GM12878 (cell line): Measurements from ENCODE around the gene PUDP. TPM values are rescaled to one million over a fixed set of nuclear protein-coding genes. Genes with fewer than 3 reads are reported as not detected.

ENCODE experiments used
- ATAC-seq: fragments of 200-7000 bp; cut with Tn5 transposase; 3 replicates; pipeline ENCODE4 v1.9.1; 2020; ENCODE audit warnings: mild to moderate bottlenecking, moderate library complexity
- BruUV-seq: library from RNA; stranded (reverse); fragments of 400-500 nt; replicated peaks from 2 replicates; lab custom pipeline; 2021; lab: Mats Ljungman, UMichigan
- CTCF ChIA-PET: fragments of 300-600 bp; sonication (Branson Sonifier 250); formaldehyde crosslinking; extraction: SDS; loops from one replicate; lab custom pipeline; 2021; ENCODE audit warnings: inconsistent platforms; lab: Yijun Ruan, JAX
- POLR2A ChIA-PET: fragments of 350-600 bp; formaldehyde crosslinking; extraction: SDS; loops from one replicate; lab custom pipeline; 2021; ENCODE audit warnings: inconsistent platforms; lab: Charles Lee
- RAD21 ChIA-PET: fragments of 300-600 bp; sonication (Branson Sonifier 250); formaldehyde crosslinking; loops from one replicate; lab custom pipeline; 2023; ENCODE audit warnings: antibody characterized with exemption; ENCODE audit not compliant: unreplicated experiment; lab: Charles Lee
- SMC1A ChIA-PET: fragments of 300-600 bp; sonication (Branson Sonifier 250); formaldehyde crosslinking; loops from one replicate; lab custom pipeline; 2023; ENCODE audit not compliant: unreplicated experiment, uncharacterized antibody; lab: Charles Lee
- DNase-seq: peaks from one replicate; pipeline ENCODE4 v3.0.0-alpha.2; 2011; ENCODE audit warnings: low read depth, low spot score
- FAIRE-seq: peaks from 3 replicates; lab custom pipeline; 2011; peaks lifted over from hg19 to GRCh38; lab: Jason Lieb, UNC
- H2AFZ ChIP-seq: 2 replicates; pipeline ENCODE4 v1.6.0; 2011; ENCODE audit warnings: low read depth, low read length, control low read depth; ENCODE audit not compliant: control insufficient read depth
- H3K27ac ChIP-seq: 2 replicates; pipeline ENCODE4 v1.5.1; 2011; ENCODE audit warnings: control low read depth; ENCODE audit not compliant: control insufficient read depth, insufficient read depth
- H3K27me3 ChIP-seq, 2 experiments: replicated peaks in 1 of 2; 2 replicates each; pipeline versions ENCODE4 v1.6.0 to v1.6.1; 2011; ENCODE audit warnings: low read length in 1 of 2; ENCODE audit not compliant: control insufficient read depth in 2 of 2, insufficient read depth in 2 of 2
- H3K36me3 ChIP-seq, 2 experiments: 2 replicates each; pipeline ENCODE4 v1.5.1; 2011; ENCODE audit warnings: low read length in 1 of 2; ENCODE audit not compliant: control insufficient read depth in 2 of 2, insufficient read depth in 2 of 2
- H3K4me1 ChIP-seq: 2 replicates; pipeline ENCODE4 v1.6.1; 2011; ENCODE audit warnings: mild to moderate bottlenecking, low read length, moderate library complexity, mixed read lengths; ENCODE audit not compliant: control insufficient read depth, insufficient read depth
- H3K4me2 ChIP-seq: 2 replicates; pipeline ENCODE4 v1.6.0; 2011; ENCODE audit warnings: control low read depth; ENCODE audit not compliant: control insufficient read depth, insufficient read depth
- H3K4me3 ChIP-seq: fragments of 200-600 bp; sonication (generic); 2 replicates; pipeline ENCODE4 v1.5.1; 2016
- H3K79me2 ChIP-seq: 2 replicates; pipeline ENCODE4 v1.6.0; 2011; ENCODE audit warnings: low read length; ENCODE audit not compliant: control insufficient read depth, insufficient read depth
- H3K9ac ChIP-seq: 2 replicates; pipeline ENCODE4 v1.8.0; 2011; ENCODE audit warnings: low read length, control low read depth, mixed read lengths; ENCODE audit not compliant: control insufficient read depth, insufficient read depth
- H3K9me3 ChIP-seq: replicated peaks from 3 replicates; pipeline ENCODE4 v1.5.1; 2011; ENCODE audit warnings: mild to moderate bottlenecking, low read length; ENCODE audit not compliant: control insufficient read depth, insufficient read depth
- H4K20me1 ChIP-seq: 2 replicates; pipeline ENCODE4 v1.6.0; 2011; ENCODE audit not compliant: control insufficient read depth, insufficient read depth
- BCL11A ChIP-seq: IDR thresholded peaks from 2 replicates; pipeline ENCODE4 v1.6.1; 2011; ENCODE audit warnings: low read depth, low read length
- CBX3 ChIP-seq: fragments of 200-600 bp; sonication (generic); IDR thresholded peaks from 2 replicates; pipeline ENCODE4 v1.6.1; 2016; ENCODE audit warnings: low read depth, borderline replicate concordance
- CHD2 ChIP-seq: IDR thresholded peaks from 2 replicates; pipeline ENCODE4 v1.6.1; 2011; ENCODE audit warnings: low read depth, low read length, improper control_type of control experiment, borderline replicate concordance
- E2F4 ChIP-seq: IDR thresholded peaks from 2 replicates; pipeline ENCODE4 v1.6.1; 2012; ENCODE audit warnings: low read depth, low read length, improper control_type of control experiment
- EP300 ChIP-seq, 2 experiments: fragments of 150-350 bp in 1 of 2; IDR thresholded peaks; 2 replicates each; pipeline ENCODE4 v1.6.1; 2011 to 2012; ENCODE audit warnings: low read depth in 2 of 2, low read length in 2 of 2, borderline replicate concordance in 1 of 2, improper control_type of control experiment in 1 of 2, inconsistent platforms in 1 of 2; ENCODE audit not compliant: control insufficient read depth in 1 of 2
- GABPA ChIP-seq: IDR thresholded peaks from 2 replicates; pipeline ENCODE4 v1.6.1; 2014; ENCODE audit warnings: antibody characterized with exemption, low read depth, mild to moderate bottlenecking, inconsistent platforms
- HDAC2 ChIP-seq: fragments of 200-600 bp; sonication (generic); IDR thresholded peaks from 2 replicates; pipeline ENCODE4 v1.6.1; 2017
- JUND ChIP-seq: IDR thresholded peaks from 2 replicates; pipeline ENCODE4 v1.6.1; 2012; ENCODE audit warnings: low read depth, mild to moderate bottlenecking, low read length, improper control_type of control experiment, moderate library complexity
- KLF5 ChIP-seq: fragments of 450-650 bp; IDR thresholded peaks from 2 replicates; pipeline ENCODE4 v1.6.1; 2014; ENCODE audit warnings: mild to moderate bottlenecking; ENCODE audit not compliant: partially characterized antibody
- MEF2A ChIP-seq: IDR thresholded peaks from 2 replicates; pipeline ENCODE4 v1.6.1; 2011; ENCODE audit warnings: low read depth, mild to moderate bottlenecking, low read length, moderate library complexity; ENCODE audit not compliant: insufficient read depth
- MTA2 ChIP-seq: fragments of 450-650 bp; IDR thresholded peaks from 2 replicates; pipeline ENCODE4 v1.6.1; 2016; ENCODE audit warnings: low read depth, mild to moderate bottlenecking, moderate library complexity
- SIX5 ChIP-seq: IDR thresholded peaks from 2 replicates; pipeline ENCODE4 v1.6.1; 2011; ENCODE audit warnings: mild to moderate bottlenecking, low read depth, low read length, moderate library complexity; ENCODE audit not compliant: severe bottlenecking
- WGBS: methylation state at CpG from one replicate; pipeline ENCODE4 v1.1.6; 2016; ENCODE audit warnings: low lambda C conversion rate; ENCODE audit not compliant: insufficient replicate concordance, insufficient coverage; ENCODE audit errors: missing lambda C conversion rate; 5-methylcytosine and 5-hydroxymethylcytosine counted together
- in situ Hi-C: fragments of 300-500 bp; cut with MboI; formaldehyde crosslinking; loops from 9 replicates; pipeline ENCODE4 v1.14.3; 2018; ENCODE audit warnings: mixed read lengths
- intact Hi-C: fragments of 100-400 bp; cut with micrococcal nuclease; formaldehyde crosslinking; loops from one replicate; pipeline ENCODE4 v1.14.2; 2022; ENCODE audit not compliant: unreplicated experiment
- polyA plus RNA-seq, 11 experiments: library from polyadenylated mRNA; depleted of rRNA in 4 of 11; unstranded in 6 of 11; stranded (reverse) in 5 of 11; fragments of >200 nt; fragmentation: Nextera tagmentation in 4 of 11; fragmentation: Illumina TruSeq in 1 of 11; extraction: Ambion mirVana in 4 of 11; extraction: Trizol in 1 of 11; gene quantifications; 1 replicate in 1 of 11; 2 replicates in 10 of 11; pipeline versions ENCODE4 v1.2.1 to v1.2.3, GENCODE V29; 2011 to 2016; ENCODE audit warnings: inconsistent platforms in 2 of 11, missing spikeins in 2 of 11, low read depth in 1 of 11
- total RNA-seq, 4 experiments: library from RNA; depleted of rRNA in 3 of 4; stranded (reverse); fragments of >200 nt in 3 of 4; fragmentation: Illumina TruSeq in 1 of 4; extraction: Trizol in 1 of 4; gene quantifications; 2 replicates each; pipeline versions ENCODE4 v1.2.1 to v1.2.3, GENCODE V29; 2013 to 2021
- TF ChIP-seq, protein P1 (sequence below): fragments of 450-650 bp; IDR thresholded peaks from 2 replicates; pipeline ENCODE4 v1.6.1; 2016; ENCODE audit warnings: mild to moderate bottlenecking
- TF ChIP-seq, protein P2 (sequence below): fragments of 450-650 bp; formaldehyde crosslinking; IDR thresholded peaks from 2 replicates; pipeline ENCODE4 v1.5.0; 2022; ENCODE audit warnings: mild to moderate bottlenecking, missing genetic modification characterization

Gene PUDP
- total and polyA plus RNA-seq, 10 of the 15 experiments (the other 5 are each of a cell fraction or from before 2014, with no cell fraction given): 30.8 to 83.5 (median 61.7) TPM

DNA sequence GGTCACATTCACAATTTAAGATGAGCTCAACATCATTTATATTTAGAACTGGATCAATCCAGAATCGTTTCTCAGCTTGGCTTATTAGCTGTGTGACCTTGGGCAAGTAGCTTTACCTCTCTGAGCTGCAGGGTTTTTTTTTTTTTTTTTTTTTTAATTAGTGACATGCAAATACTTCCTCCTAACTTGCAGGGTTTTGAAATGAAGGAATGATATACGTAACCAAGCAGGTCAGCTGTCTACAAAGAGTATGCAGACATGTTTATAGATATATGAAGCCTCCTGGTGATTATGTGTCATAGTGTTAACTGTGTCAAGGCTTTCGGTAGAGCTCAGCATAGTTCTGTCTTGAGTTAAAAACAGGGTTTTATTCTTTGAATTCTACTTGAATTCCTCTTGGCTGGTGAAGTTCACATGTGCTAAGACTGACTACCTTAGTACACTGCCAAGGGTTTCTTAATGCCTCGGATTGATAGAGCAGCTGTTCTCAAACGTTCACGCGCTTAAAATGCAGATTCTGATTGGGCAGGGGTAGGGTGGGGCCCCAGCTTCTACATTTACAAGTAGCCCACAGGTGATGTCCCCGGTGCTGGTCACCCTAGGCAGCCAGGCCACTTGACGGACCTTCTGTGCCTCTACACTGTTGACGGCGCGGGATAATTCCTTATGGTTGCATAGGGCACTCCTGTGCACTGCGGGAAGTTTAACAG, 1.1 kb downstream of the PUDP start:
- peak overlapping the region; percentile 8 for H2AFZ ChIP-seq
- RAD21 ChIA-PET: interaction anchor here (0.6 to 5.8 kb wide), 24 partner anchors 9 to 410 kb away, joined by 3 to 127 read pairs (median 4); no protein-coding TSS in a partner anchor
- POLR2A ChIA-PET: interaction anchor here (0.6 to 4.7 kb wide), 11 partner anchors 8 to 932 kb away, joined by 3 to 117 read pairs (median 6); no protein-coding TSS in a partner anchor
- H4K20me1 ChIP-seq: no peaks in the 10 kb centered on the region
- intact Hi-C loops: loop anchor here (1.0 to 5.0 kb wide), 3 partner anchors 37 to 780 kb away; partner anchors contain the start of gene PNPLA4
- in situ Hi-C loops: no loop called here
- FAIRE-seq (no peak), ATAC-seq (peak; percentile 44), DNase-seq (no peak)
- H3K9ac ChIP-seq: peak overlapping the region; percentile 73
- H3K27me3 ChIP-seq: no peaks in the 10 kb centered on the region
- SMC1A ChIA-PET: interaction anchor here (0.8 to 5.5 kb wide), 22 partner anchors 8 to 408 kb away, joined by 3 to 56 read pairs (median 4); no protein-coding TSS in a partner anchor
- H3K4me3 ChIP-seq: peak overlapping the region; percentile 98
- peaks cover 47% of the 10 kb centered on the region for H3K79me2 ChIP-seq
- H3K4me1 ChIP-seq: peaks cover 15% of the 10 kb centered on the region
- H3K9me3 ChIP-seq: no peaks in the 10 kb centered on the region
- peak overlapping the region; percentile 87 for H3K4me2 ChIP-seq
- WGBS: 6% methylated on average over 13 of the region's 13 CpGs
- no TSS peak for BruUV-seq
- H3K27ac ChIP-seq: peak overlapping the region; percentile 87
- no peaks in the 10 kb centered on the region; a peak in 1 of 4 replicates for H3K36me3 ChIP-seq
- CTCF ChIA-PET: interaction anchor here (0.6 to 3.6 kb wide), 19 partner anchors 10 to 1598 kb away, joined by 3 to 24 read pairs (median 4); no protein-coding TSS in a partner anchor
- TF ChIP-seq HDAC2 (no peak), GABPA (no peak), MEF2A (no peak), E2F4 (no peak), MTA2 (peak; percentile 57; the same call in 1 of the 2 replicates), BCL11A (no peak), EP300 (IDR thresholded peaks at IDR 0.05; ENCODE audit: borderline replicate concordance in 1 of 2, control insufficient read depth in 1 of 2, low read depth in 2 of 2, low read length in 2 of 2) (no peak), KLF5 (no peak), SIX5 (no peak), CHD2 (peak; percentile 24; the same call in 1 of the 2 replicates), JUND (no peak), CBX3 (no peak)
- TF ChIP-seq, protein P1, sequence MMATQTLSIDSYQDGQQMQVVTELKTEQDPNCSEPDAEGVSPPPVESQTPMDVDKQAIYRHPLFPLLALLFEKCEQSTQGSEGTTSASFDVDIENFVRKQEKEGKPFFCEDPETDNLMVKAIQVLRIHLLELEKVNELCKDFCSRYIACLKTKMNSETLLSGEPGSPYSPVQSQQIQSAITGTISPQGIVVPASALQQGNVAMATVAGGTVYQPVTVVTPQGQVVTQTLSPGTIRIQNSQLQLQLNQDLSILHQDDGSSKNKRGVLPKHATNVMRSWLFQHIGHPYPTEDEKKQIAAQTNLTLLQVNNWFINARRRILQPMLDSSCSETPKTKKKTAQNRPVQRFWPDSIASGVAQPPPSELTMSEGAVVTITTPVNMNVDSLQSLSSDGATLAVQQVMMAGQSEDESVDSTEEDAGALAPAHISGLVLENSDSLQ: 0 out of 2 replicates have a peak, but pooled peaks have one; percentile 6
- TF ChIP-seq, protein P2, sequence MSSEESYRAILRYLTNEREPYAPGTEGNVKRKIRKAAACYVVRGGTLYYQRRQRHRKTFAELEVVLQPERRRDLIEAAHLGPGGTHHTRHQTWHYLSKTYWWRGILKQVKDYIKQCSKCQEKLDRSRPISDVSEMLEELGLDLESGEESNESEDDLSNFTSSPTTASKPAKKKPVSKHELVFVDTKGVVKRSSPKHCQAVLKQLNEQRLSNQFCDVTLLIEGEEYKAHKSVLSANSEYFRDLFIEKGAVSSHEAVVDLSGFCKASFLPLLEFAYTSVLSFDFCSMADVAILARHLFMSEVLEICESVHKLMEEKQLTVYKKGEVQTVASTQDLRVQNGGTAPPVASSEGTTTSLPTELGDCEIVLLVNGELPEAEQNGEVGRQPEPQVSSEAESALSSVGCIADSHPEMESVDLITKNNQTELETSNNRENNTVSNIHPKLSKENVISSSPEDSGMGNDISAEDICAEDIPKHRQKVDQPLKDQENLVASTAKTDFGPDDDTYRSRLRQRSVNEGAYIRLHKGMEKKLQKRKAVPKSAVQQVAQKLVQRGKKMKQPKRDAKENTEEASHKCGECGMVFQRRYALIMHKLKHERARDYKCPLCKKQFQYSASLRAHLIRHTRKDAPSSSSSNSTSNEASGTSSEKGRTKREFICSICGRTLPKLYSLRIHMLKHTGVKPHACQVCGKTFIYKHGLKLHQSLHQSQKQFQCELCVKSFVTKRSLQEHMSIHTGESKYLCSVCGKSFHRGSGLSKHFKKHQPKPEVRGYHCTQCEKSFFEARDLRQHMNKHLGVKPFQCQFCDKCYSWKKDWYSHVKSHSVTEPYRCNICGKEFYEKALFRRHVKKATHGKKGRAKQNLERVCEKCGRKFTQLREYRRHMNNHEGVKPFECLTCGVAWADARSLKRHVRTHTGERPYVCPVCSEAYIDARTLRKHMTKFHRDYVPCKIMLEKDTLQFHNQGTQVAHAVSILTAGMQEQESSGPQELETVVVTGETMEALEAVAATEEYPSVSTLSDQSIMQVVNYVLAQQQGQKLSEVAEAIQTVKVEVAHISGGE (CRISPR knock-in tag): no peak
